CD8-positive, alpha-beta memory T cell (primary cell): ENCODE data around the gene FNDC3B. TPM values are rescaled to one million over a fixed set of nuclear protein-coding genes. Genes with fewer than 3 reads are reported as not detected.

Experiments used
- CTCF ChIA-PET: fragments of 350-600 bp; sonication (Branson Sonifier 250); formaldehyde crosslinking; loops from one replicate; lab custom pipeline; 2021; ENCODE audit warnings: antibody characterized with exemption; lab: Charles Lee
- POLR2A ChIA-PET: fragments of 350-600 bp; sonication (Branson Sonifier 250); formaldehyde crosslinking; loops from one replicate; lab custom pipeline; 2021; ENCODE audit warnings: antibody characterized with exemption; lab: Charles Lee
- DNase-seq, 5 donors: peaks; one replicate each; pipeline versions ENCODE4 v3.0.0 to v3.0.0-alpha.2; 2020 to 2022; ENCODE audit warnings: mixed read lengths in 1 of 5
- H3K27ac ChIP-seq: one replicate; pipeline ENCODE4 v1.7.0; 2013; ENCODE audit warnings: low read depth, mild to moderate bottlenecking, low read length, moderate library complexity
- H3K27me3 ChIP-seq: 2 replicates; pipeline ENCODE4 v1.7.0; 2013; ENCODE audit warnings: low read length, mild to moderate bottlenecking; ENCODE audit not compliant: insufficient read depth, poor library complexity, severe bottlenecking
- H3K36me3 ChIP-seq: 2 replicates; pipeline ENCODE4 v1.7.0; 2013; ENCODE audit warnings: mild to moderate bottlenecking, low read length, moderate library complexity; ENCODE audit not compliant: insufficient read depth
- H3K4me1 ChIP-seq: 2 replicates; pipeline ENCODE4 v1.7.0; 2013; ENCODE audit warnings: mild to moderate bottlenecking, low read length, moderate library complexity; ENCODE audit not compliant: insufficient read depth
- H3K4me3 ChIP-seq: 2 replicates; pipeline ENCODE4 v1.7.0; 2013; ENCODE audit warnings: mild to moderate bottlenecking, low read length
- H3K9me3 ChIP-seq: 2 replicates; pipeline ENCODE4 v1.7.0; 2013; ENCODE audit warnings: mild to moderate bottlenecking, low read length
- H3K27ac Mint-ChIP-seq, 8 donors: one replicate each; pipeline ENCODE4 v1.8.0; 2020 to 2021; ENCODE audit warnings: mixed read lengths in 8 of 8, mild to moderate bottlenecking in 6 of 8, inconsistent platforms in 3 of 8, moderate library complexity in 3 of 8
- H3K27me3 Mint-ChIP-seq, 2 donors: one replicate each; pipeline ENCODE4 v1.8.0; 2020 to 2021; ENCODE audit warnings: mixed read lengths in 2 of 2, mild to moderate bottlenecking in 1 of 2, moderate library complexity in 1 of 2
- H3K36me3 Mint-ChIP-seq, 3 donors: one replicate each; pipeline ENCODE4 v1.8.0; 2020 to 2021; ENCODE audit warnings: mixed read lengths in 3 of 3, inconsistent platforms in 1 of 3, mild to moderate bottlenecking in 1 of 3
- H3K4me1 Mint-ChIP-seq, 3 donors: one replicate each; pipeline ENCODE4 v1.8.0; 2020 to 2021; ENCODE audit warnings: mixed read lengths in 3 of 3, inconsistent platforms in 1 of 3, mild to moderate bottlenecking in 1 of 3
- H3K4me3 Mint-ChIP-seq, 7 donors: one replicate each; pipeline ENCODE4 v1.8.0; 2020 to 2021; ENCODE audit warnings: mixed read lengths in 7 of 7, mild to moderate bottlenecking in 6 of 7, moderate library complexity in 4 of 7, inconsistent platforms in 2 of 7
- H3K9me3 Mint-ChIP-seq, 5 donors: one replicate each; pipeline ENCODE4 v1.8.0; 2020 to 2022; ENCODE audit warnings: mixed read lengths in 5 of 5, mild to moderate bottlenecking in 3 of 5, moderate library complexity in 2 of 5, inconsistent platforms in 1 of 5
- polyA plus RNA-seq: library from polyadenylated mRNA; unstranded; fragments of 300-500 nt; fragmentation: Illumina TruSeq; gene quantifications from one replicate; pipeline ENCODE4 v1.2.3, GENCODE V29; 2021
- total RNA-seq, 2 experiments: library from RNA; stranded (reverse); gene quantifications; one replicate each; pipeline ENCODE4 v1.2.3, GENCODE V29; 2021

The FNDC3B gene
- total and polyA plus RNA-seq, 3 experiments from 2014 or later, result 8.7 to 18.6 (median 17.4) TPM

- H3K4me3 ChIP-seq, result no peak overlapping the region
- peaks cover 18% of the 10 kb centered on the region for H3K4me1 ChIP-seq
- POLR2A ChIA-PET, result interaction anchor here (0.6 kb wide), 1 partner anchor 47 kb away, joined by 5 read pairs; no protein-coding TSS in a partner anchor
- no peak for DNase-seq
- no peak overlapping the region for H3K27ac ChIP-seq
- Mint-ChIP-seq H3K27ac (peak overlapping the region in 1 of 8 donors; percentile 52), H3K27me3 (no peaks in the 10 kb centered on the region), H3K9me3 (no peaks in the 10 kb centered on the region), H3K36me3 (peaks cover 0 to 4% (median 0%) of the 10 kb centered on the region in 3 donors), H3K4me1 (peaks cover 32 to 38% (median 36%) of the 10 kb centered on the region in 3 donors), H3K4me3 (no peak overlapping the region)
- H3K9me3 ChIP-seq, result no peaks in the 10 kb centered on the region
- H3K36me3 ChIP-seq, result no peaks in the 10 kb centered on the region
- CTCF ChIA-PET, result no interaction called here
- no peaks in the 10 kb centered on the region for H3K27me3 ChIP-seq
Measured at GRCh38 chr3:172148702-172149565, 109.6 kb downstream of the FNDC3B start.

GRCh38 chr3:172150268-172150667, 110.9 kb downstream of the FNDC3B start:
- no peak overlapping the region for H3K27ac Mint-ChIP-seq
- no peak overlapping the region for H3K27ac ChIP-seq
- no peaks in the 10 kb centered on the region for H3K9me3 Mint-ChIP-seq
- peaks cover 37 to 42% (median 38%) of the 10 kb centered on the region in 3 donors for H3K4me1 Mint-ChIP-seq
- H3K36me3 Mint-ChIP-seq, result peaks cover 0 to 3% (median 0%) of the 10 kb centered on the region in 3 donors
- H3K27me3 Mint-ChIP-seq, result no peaks in the 10 kb centered on the region
- no peak overlapping the region for H3K4me3 Mint-ChIP-seq
- CTCF ChIA-PET, result no interaction called here
- no peaks in the 10 kb centered on the region for H3K9me3 ChIP-seq
- H3K27me3 ChIP-seq, result no peaks in the 10 kb centered on the region
- POLR2A ChIA-PET, result no interaction called here
- no peaks in the 10 kb centered on the region for H3K36me3 ChIP-seq
- H3K4me1 ChIP-seq, result peaks cover 18% of the 10 kb centered on the region
- no peak overlapping the region for H3K4me3 ChIP-seq
- DNase-seq, result no peak

DNA sequence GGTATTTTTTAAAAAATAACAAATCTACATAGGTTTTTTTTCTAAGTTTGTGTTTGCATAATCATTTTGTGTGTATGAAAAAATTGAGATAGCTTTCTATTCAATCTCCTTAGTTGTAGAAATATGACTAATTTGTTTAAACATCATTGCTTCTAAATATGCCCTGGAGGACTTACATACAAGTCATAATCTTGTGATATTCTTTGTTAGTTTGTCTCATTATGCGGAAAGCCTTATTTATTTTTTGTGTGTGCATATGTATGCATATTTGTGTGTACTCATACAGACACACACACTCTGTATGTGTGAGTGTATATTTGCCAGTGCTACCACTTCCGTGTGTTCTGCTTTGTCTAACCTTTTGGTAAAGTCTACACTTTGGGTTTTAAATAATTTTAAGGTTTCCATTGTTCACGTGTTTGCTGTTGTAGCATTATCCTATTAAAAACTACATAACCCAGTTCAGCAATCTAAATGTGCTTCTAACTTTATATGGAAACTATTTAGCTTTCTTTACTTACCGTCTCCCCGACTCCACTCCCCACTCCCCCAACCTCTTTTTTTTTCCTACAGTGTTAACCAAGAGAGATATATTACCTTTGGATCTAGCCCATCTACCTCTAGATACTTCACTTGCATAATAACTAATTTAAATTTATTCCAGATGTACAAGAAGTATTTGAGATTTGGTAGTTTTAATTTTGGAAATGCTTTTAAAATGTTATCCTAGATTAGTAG, 111.7 kb downstream of the FNDC3B start:
- POLR2A ChIA-PET, result no interaction called here
- H3K4me3 ChIP-seq, result no peak overlapping the region
- H3K27ac ChIP-seq, result no peak overlapping the region
- no peaks in the 10 kb centered on the region for H3K9me3 Mint-ChIP-seq
- H3K27ac Mint-ChIP-seq, result peak overlapping the region in 1 of 8 donors; percentile 59
- peaks cover 18% of the 10 kb centered on the region for H3K4me1 ChIP-seq
- no peaks in the 10 kb centered on the region for H3K36me3 ChIP-seq
- H3K4me3 Mint-ChIP-seq, result no peak overlapping the region
- H3K4me1 Mint-ChIP-seq, result peaks cover 37 to 45% (median 38%) of the 10 kb centered on the region in 3 donors
- no peak for DNase-seq
- no peaks in the 10 kb centered on the region for H3K27me3 ChIP-seq
- H3K9me3 ChIP-seq, result no peaks in the 10 kb centered on the region
- no peaks in the 10 kb centered on the region for H3K27me3 Mint-ChIP-seq
- CTCF ChIA-PET, result no interaction called here
- peaks cover 0 to 3% (median 0%) of the 10 kb centered on the region in 3 donors for H3K36me3 Mint-ChIP-seq

- peak overlapping the region in 3 of 8 donors; percentile 1 to 77 (median 72) for H3K27ac Mint-ChIP-seq
- H3K27me3 ChIP-seq, result no peaks in the 10 kb centered on the region
- peaks cover 0 to 5% (median 3%) of the 10 kb centered on the region in 3 donors for H3K36me3 Mint-ChIP-seq
- no peak overlapping the region for H3K4me3 ChIP-seq
- ChIA-PET POLR2A (no interaction called here), CTCF (no interaction called here)
- DNase-seq, result no peak
- H3K9me3 Mint-ChIP-seq, result no peaks in the 10 kb centered on the region
- no peaks in the 10 kb centered on the region for H3K27me3 Mint-ChIP-seq
- no peak overlapping the region for H3K27ac ChIP-seq
- peaks cover 18% of the 10 kb centered on the region for H3K4me1 ChIP-seq
- peaks cover 34 to 45% (median 38%) of the 10 kb centered on the region in 3 donors for H3K4me1 Mint-ChIP-seq
- H3K9me3 ChIP-seq, result no peaks in the 10 kb centered on the region
- H3K4me3 Mint-ChIP-seq, result no peak overlapping the region
- no peaks in the 10 kb centered on the region for H3K36me3 ChIP-seq
Measured at GRCh38 chr3:172151651-172152649, 112.6 kb downstream of the FNDC3B start.

DNA sequence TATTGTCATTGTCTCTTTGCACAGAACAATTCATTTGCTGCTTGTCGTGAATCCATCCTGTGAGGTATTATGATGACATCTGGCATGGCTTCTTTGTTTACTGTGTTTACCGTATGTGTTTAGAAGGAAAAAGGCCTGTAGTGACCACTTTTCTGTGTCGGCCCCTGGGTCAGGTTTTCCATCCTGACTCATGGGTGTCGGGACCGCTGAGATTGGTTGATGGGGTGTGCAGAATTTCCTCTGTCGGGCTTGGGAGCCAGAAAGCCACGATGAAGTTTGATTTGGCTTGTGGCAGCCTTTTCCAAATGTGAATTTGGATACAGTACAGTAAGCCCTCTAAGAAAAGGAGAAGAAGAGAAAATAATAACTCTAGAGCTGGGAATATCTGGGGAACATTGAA, 113.5 kb downstream of the FNDC3B start:
- Mint-ChIP-seq H3K4me3 (peak overlapping the region in 5 of 7 donors; percentile 11 to 82 (median 43)), H3K9me3 (no peaks in the 10 kb centered on the region), H3K36me3 (peaks cover 0 to 6% (median 3%) of the 10 kb centered on the region in 3 donors), H3K27ac (peak overlapping the region in 4 of 8 donors; percentile 4 to 80 (median 39)), H3K27me3 (no peaks in the 10 kb centered on the region), H3K4me1 (peaks cover 34 to 40% (median 35%) of the 10 kb centered on the region in 3 donors)
- H3K27ac ChIP-seq, result no peak overlapping the region
- peaks cover 18% of the 10 kb centered on the region for H3K4me1 ChIP-seq
- no peak overlapping the region for H3K4me3 ChIP-seq
- no peaks in the 10 kb centered on the region for H3K36me3 ChIP-seq
- ChIA-PET POLR2A (no interaction called here), CTCF (no interaction called here)
- H3K9me3 ChIP-seq, result no peaks in the 10 kb centered on the region
- no peaks in the 10 kb centered on the region for H3K27me3 ChIP-seq
- DNase-seq, result no peak

DNA sequence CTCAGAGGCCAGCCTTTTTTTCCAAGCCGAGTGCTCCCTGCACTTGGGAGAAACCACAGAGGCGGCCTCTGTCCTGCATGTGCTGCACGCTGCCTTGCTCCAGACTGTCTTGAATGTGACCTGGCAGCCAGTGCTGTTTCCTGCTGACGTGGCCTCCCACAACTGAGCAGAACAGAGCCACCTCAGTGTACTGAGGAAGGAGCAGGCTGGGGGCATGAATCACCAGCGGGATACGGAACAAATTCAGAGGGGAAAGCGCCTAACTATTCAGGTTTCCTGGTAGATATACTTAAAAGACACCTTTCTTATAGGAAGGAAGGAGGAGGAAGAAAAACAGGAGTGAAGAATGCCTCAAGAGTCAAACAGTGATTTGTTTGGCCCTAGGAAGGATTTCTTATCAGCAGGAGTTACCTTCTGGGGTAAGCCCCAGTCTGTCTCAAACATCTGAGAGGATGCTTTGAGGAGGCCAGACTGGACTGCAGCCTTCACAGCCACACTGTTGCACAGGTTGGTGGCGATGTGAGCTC, 114.0 kb downstream of the FNDC3B start:
- Histone ChIP-seq H3K4me1 (peaks cover 18% of the 10 kb centered on the region), H3K27ac (no peak overlapping the region), H3K4me3 (no peak overlapping the region), H3K36me3 (no peaks in the 10 kb centered on the region), H3K9me3 (no peaks in the 10 kb centered on the region), H3K27me3 (no peaks in the 10 kb centered on the region)
- peak in 3 of 5 donors; percentile 3 to 10 (median 8) for DNase-seq
- H3K4me1 Mint-ChIP-seq, result peaks cover 33 to 39% (median 36%) of the 10 kb centered on the region in 3 donors
- POLR2A ChIA-PET, result no interaction called here
- H3K4me3 Mint-ChIP-seq, result peak overlapping the region in 6 of 7 donors; percentile 11 to 82 (median 68)
- no peaks in the 10 kb centered on the region for H3K27me3 Mint-ChIP-seq
- H3K9me3 Mint-ChIP-seq, result no peaks in the 10 kb centered on the region
- H3K27ac Mint-ChIP-seq, result peak overlapping the region in 4 of 8 donors; percentile 70 to 85 (median 81)
- peaks cover 0 to 6% (median 6%) of the 10 kb centered on the region in 3 donors for H3K36me3 Mint-ChIP-seq
- CTCF ChIA-PET, result no interaction called here
